ENCODE results near the gene TRPM4. TPM values are rescaled to one million over a fixed set of nuclear protein-coding genes. Genes with fewer than 3 reads are reported as not detected.

The TRPM4 gene
- total RNA-seq, 2 experiments from 2014 or later, result 0.22 to 0.62 TPM

DNA sequence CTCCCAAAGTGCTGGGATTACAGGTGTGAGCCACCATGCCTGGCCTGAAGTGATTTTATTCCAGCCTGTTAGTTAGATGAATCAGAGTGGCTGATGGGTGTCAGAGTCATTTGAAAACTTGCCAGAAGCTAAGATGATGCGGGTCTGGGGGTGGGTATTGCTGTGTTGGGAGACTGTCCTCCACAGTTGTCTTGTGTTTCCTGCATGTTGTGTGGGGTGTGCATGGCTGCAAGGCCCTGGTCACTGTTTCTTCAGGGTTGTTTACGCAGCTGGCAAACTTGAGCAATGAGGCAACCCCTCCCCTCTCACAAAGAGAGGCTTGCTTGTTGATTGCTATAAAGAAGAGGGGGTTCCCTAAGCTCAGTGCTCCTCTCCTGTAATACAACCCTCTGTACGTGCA, 71.8 kb downstream of the TRPM4 start:
- CTCF ChIA-PET, result interaction anchor here (0.9 to 1.1 kb wide), 2 partner anchors 83 to 123 kb away, joined by 5 to 7 read pairs; no protein-coding TSS in a partner anchor
- intact Hi-C loops (cut with micrococcal nuclease), result loop anchor here (5.0 to 10.0 kb wide), 2 partner anchors 155 to 232 kb away; partner anchors contain the start of gene KCNA7
- H3K36me3 Mint-ChIP-seq (ENCODE audit: low read depth), result no peaks in the 10 kb centered on the region
- H3K4me1 Mint-ChIP-seq (ENCODE audit: low read depth), result peaks cover 18% of the 10 kb centered on the region
- H3K9me3 Mint-ChIP-seq, result peaks cover 2% of the 10 kb centered on the region
- no peak for DNase-seq
- no peak overlapping the region for H3K27ac Mint-ChIP-seq
- H3K27me3 Mint-ChIP-seq (ENCODE audit: low read depth), result peaks cover 4% of the 10 kb centered on the region
- no peak overlapping the region for H3K4me3 Mint-ChIP-seq

DNA sequence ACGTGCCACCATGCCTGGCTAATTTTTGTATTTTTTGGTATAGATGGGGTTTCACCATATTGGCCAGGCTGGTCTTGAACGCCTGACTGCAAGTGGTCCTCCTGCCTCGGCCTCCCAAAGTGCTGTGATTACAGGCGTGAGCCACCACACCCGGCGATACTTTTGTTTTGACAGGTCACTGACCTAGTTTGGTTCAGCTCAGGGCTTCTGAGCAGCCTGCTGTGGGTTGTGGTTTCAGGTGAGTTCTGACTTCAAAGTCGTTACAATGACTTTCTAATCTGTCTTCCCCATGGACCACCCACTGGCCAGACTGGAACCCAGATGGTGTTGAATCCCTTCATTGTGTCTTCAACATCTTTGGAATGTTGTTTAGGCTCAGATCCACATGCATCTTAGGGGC, 73.8 kb downstream of the TRPM4 start:
- Mint-ChIP-seq H3K27me3 (ENCODE audit: low read depth) (no peaks in the 10 kb centered on the region), H3K9me3 (peaks cover 2% of the 10 kb centered on the region), H3K4me1 (ENCODE audit: low read depth) (peaks cover 13% of the 10 kb centered on the region), H3K36me3 (ENCODE audit: low read depth) (no peaks in the 10 kb centered on the region), H3K27ac (peak overlapping the region; percentile 18), H3K4me3 (no peak overlapping the region)
- CTCF ChIA-PET, result interaction anchor here (0.7 kb wide), 1 partner anchor 32 kb away, joined by 3 read pairs; no protein-coding TSS in a partner anchor
- DNase-seq, result peak; percentile 54
- intact Hi-C loops (cut with micrococcal nuclease), result no loop called here

DNA sequence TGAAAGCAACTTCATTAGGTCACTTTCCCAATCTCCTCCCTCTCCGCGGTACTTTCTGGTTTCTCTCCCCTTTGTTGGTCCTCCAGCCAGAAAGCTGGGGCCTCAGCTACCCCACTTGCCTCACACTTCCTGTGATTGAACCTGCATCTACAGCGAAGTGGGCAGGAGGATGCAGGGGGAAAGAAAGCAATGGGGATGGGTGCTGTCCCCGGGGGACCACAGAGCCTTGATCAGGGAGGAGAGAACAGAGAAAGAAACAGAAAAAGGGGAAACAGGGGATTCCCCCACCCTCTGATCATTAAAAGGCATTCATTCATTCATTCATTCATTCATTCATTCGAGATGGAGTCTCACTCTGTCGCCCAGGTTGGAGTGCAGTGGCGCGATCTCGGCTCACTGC, 74.2 kb downstream of the TRPM4 start:
- peaks cover 2% of the 10 kb centered on the region for H3K9me3 Mint-ChIP-seq
- intact Hi-C loops (cut with micrococcal nuclease), result no loop called here
- H3K4me1 Mint-ChIP-seq (ENCODE audit: low read depth), result peaks cover 13% of the 10 kb centered on the region
- no peak overlapping the region for H3K27ac Mint-ChIP-seq
- no peak overlapping the region for H3K4me3 Mint-ChIP-seq
- peak; percentile 52 for DNase-seq
- CTCF ChIA-PET, result interaction anchor here (0.6 to 0.7 kb wide), 2 partner anchors 33 to 105 kb away, joined by 3 to 5 read pairs; no protein-coding TSS in a partner anchor
- H3K36me3 Mint-ChIP-seq (ENCODE audit: low read depth), result no peaks in the 10 kb centered on the region
- no peaks in the 10 kb centered on the region for H3K27me3 Mint-ChIP-seq (ENCODE audit: low read depth)

DNA sequence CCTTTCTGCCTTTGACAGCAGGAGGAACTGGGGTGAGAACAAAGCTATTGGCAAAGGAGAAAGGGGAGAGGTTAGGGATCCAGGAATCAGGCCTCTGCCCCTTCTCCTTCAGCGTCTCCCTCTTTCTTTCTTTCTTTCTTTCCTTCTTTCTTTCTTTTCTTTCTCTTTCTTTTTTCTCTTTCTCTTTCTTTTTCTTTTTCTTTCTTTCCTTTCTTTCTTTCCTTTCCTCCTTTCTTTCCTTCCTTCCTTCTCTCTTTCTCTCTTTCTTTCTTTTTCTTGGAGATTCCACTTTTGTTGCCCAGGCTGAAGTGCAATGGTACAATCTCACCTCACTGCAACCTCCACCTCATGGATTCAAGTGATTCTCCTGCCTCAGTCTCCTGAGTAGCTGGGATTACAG, 75.6 kb downstream of the TRPM4 start:
- Mint-ChIP-seq H3K36me3 (ENCODE audit: low read depth) (no peaks in the 10 kb centered on the region), H3K4me3 (no peak overlapping the region), H3K27me3 (ENCODE audit: low read depth) (peaks cover 4% of the 10 kb centered on the region), H3K27ac (no peak overlapping the region), H3K4me1 (ENCODE audit: low read depth) (peaks cover 13% of the 10 kb centered on the region), H3K9me3 (peaks cover 2% of the 10 kb centered on the region)
- intact Hi-C loops (cut with micrococcal nuclease), result no loop called here
- CTCF ChIA-PET, result no interaction called here
- no peak for DNase-seq

DNA sequence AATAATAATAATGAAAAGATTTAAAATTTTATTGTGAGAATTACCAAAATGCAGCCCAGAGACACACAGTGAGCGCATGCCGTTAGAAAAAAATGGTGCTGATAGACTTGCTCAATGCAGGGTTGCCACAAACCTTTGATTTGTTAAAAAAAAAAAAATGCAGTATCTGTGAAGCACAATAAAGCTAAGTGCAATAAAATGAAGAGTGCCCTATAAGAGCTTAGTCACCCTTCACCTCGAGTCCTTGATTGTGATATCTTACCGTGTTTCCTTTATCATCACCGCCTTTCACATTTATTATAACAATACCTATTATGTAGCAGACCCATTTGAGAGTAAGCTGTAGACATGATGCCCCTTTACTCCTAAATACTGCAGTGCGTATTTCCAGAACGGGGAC, 84.2 kb downstream of the TRPM4 start:
- Mint-ChIP-seq H3K4me1 (ENCODE audit: low read depth) (no peaks in the 10 kb centered on the region), H3K4me3 (no peak overlapping the region), H3K36me3 (ENCODE audit: low read depth) (no peaks in the 10 kb centered on the region), H3K27ac (no peak overlapping the region), H3K9me3 (no peaks in the 10 kb centered on the region), H3K27me3 (ENCODE audit: low read depth) (peaks cover 4% of the 10 kb centered on the region)
- intact Hi-C loops (cut with micrococcal nuclease), result no loop called here
- CTCF ChIA-PET, result interaction anchor here (1.0 kb wide), 1 partner anchor 43 kb away, joined by 3 read pairs; no protein-coding TSS in a partner anchor
- DNase-seq, result no peak

DNA sequence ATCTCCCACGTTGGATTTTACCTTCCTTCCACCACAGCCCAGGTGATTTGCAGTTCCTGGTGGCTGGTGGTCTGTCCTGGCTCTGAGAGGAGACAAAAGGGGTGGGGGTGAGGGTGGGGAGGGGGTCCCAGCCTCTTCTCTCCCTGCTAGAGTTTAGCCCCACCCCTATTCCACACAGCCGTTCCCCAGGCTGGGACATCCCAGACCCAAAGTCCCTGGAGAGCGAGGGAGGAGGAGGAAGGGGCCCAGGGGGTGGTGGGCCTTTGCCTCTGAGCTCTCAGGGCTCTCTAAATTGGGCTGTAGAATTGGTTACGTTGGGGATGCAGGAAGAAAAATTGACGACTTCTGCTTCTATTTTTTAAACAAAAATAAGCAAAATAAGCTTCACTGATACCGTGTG, 85.5 kb downstream of the TRPM4 start:
- Mint-ChIP-seq H3K4me3 (no peak overlapping the region), H3K27me3 (ENCODE audit: low read depth) (peaks cover 2% of the 10 kb centered on the region), H3K27ac (no peak overlapping the region), H3K9me3 (no peaks in the 10 kb centered on the region), H3K36me3 (ENCODE audit: low read depth) (no peaks in the 10 kb centered on the region), H3K4me1 (ENCODE audit: low read depth) (no peaks in the 10 kb centered on the region)
- intact Hi-C loops (cut with micrococcal nuclease), result no loop called here
- DNase-seq, result no peak
- CTCF ChIA-PET, result interaction anchor here (1.0 kb wide), 1 partner anchor 30 kb away, joined by 4 read pairs; no protein-coding TSS in a partner anchor

DNA sequence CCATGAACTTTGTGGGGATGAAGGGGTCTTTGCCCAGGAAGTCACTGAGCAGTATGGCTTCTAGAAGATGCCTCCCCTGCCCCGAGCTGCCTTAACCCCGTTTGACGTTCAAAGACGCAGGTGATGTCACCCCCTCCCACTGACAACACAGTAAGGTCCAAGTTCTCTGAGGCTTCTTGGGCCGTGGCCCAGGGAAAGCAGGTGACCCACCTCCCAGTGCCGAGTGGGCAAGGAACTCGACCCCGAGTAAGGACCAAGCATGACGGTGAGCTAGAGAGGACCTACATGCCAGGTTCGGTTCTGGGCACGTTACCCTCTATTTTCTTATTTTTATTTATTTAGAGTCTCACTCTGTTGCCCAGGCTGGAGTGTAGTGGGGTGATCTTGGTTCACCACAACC, 86.1 kb downstream of the TRPM4 start:
- CTCF ChIA-PET, result interaction anchor here (1.0 kb wide), 2 partner anchors 22 to 31 kb away, joined by 3 to 4 read pairs; no protein-coding TSS in a partner anchor
- H3K9me3 Mint-ChIP-seq, result no peaks in the 10 kb centered on the region
- no peak overlapping the region for H3K4me3 Mint-ChIP-seq
- peaks cover 2% of the 10 kb centered on the region for H3K27me3 Mint-ChIP-seq (ENCODE audit: low read depth)
- H3K36me3 Mint-ChIP-seq (ENCODE audit: low read depth), result no peaks in the 10 kb centered on the region
- no peak for DNase-seq
- H3K4me1 Mint-ChIP-seq (ENCODE audit: low read depth), result no peaks in the 10 kb centered on the region
- intact Hi-C loops (cut with micrococcal nuclease), result no loop called here
- H3K27ac Mint-ChIP-seq, result no peak overlapping the region

DNA sequence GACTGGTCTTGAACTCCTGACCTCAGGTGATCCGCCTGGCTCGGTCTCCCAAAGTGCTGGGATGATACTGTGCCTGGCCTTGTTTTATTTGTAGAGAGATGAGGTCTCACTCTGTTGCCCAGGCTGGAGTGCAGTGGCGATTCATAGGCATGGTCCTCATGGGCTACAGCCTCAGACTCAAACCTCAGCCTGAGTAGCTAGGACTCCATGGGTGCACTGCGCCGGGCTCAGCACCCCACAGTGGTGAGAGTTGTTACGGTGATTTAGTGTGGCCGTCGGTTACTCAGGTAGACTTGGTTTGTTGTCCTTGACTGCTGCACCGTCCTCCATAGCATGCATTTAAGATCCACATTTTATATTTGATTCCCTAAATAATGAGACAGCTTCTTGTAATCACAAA, 86.7 kb downstream of the TRPM4 start:
- CTCF ChIA-PET, result interaction anchor here (1.0 kb wide), 1 partner anchor 22 kb away, joined by 3 read pairs; no protein-coding TSS in a partner anchor
- intact Hi-C loops (cut with micrococcal nuclease), result no loop called here
- Mint-ChIP-seq H3K36me3 (ENCODE audit: low read depth) (no peaks in the 10 kb centered on the region), H3K9me3 (no peaks in the 10 kb centered on the region), H3K4me1 (ENCODE audit: low read depth) (no peaks in the 10 kb centered on the region), H3K4me3 (no peak overlapping the region), H3K27me3 (ENCODE audit: low read depth) (peaks cover 2% of the 10 kb centered on the region), H3K27ac (no peak overlapping the region)
- no peak for DNase-seq

DNA sequence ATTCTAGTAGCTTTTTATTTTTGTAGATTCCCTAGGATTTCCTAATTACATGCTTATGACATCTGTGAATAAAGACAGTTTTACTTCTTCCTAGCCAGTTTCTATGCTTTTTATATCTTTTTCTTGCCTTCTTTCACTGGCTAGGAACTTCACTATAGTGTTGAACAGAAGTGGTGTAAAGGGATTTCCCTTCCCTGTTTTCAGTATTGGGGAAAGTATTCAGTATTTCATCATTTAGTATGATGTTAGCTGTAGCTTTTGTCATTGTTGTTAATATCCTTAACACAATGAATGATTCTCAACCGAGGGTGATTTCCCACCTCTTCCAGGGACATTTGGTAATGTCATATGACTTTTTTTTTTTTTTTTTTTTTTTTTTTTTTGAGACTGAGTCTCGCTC, 90.1 kb downstream of the TRPM4 start:
- no peak overlapping the region for H3K27ac Mint-ChIP-seq
- intact Hi-C loops (cut with micrococcal nuclease), result no loop called here
- H3K27me3 Mint-ChIP-seq (ENCODE audit: low read depth), result peaks cover 8% of the 10 kb centered on the region
- CTCF ChIA-PET, result no interaction called here
- no peak for DNase-seq
- no peaks in the 10 kb centered on the region for H3K9me3 Mint-ChIP-seq
- H3K4me3 Mint-ChIP-seq, result no peak overlapping the region
- H3K36me3 Mint-ChIP-seq (ENCODE audit: low read depth), result no peaks in the 10 kb centered on the region
- no peaks in the 10 kb centered on the region for H3K4me1 Mint-ChIP-seq (ENCODE audit: low read depth)

DNA sequence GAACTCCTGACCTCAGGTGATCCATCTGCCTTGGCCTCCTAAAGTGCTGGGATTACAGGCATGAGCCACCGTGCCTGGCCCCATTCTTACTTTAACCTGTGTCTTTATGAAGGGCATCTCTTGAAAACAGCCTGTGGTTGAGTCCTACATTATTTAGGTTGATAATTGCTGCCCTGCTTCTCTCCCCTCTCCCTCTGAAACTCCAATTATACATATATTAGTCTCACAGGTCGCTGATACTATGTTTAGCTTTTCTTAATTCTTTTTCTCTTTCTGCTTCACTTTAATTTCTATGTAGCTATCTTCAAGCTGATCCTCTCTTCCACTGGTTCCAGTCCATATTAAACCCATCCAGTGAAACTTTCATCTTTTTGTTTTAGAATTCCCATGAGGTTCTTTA, 92.3 kb downstream of the TRPM4 start:
- no peak for DNase-seq
- H3K36me3 Mint-ChIP-seq (ENCODE audit: low read depth), result no peaks in the 10 kb centered on the region
- H3K9me3 Mint-ChIP-seq, result no peaks in the 10 kb centered on the region
- CTCF ChIA-PET, result interaction anchor here (0.6 to 2.7 kb wide), 3 partner anchors 25 to 51 kb away, joined by 3 to 13 read pairs (median 3); no protein-coding TSS in a partner anchor
- no peak overlapping the region for H3K4me3 Mint-ChIP-seq
- H3K4me1 Mint-ChIP-seq (ENCODE audit: low read depth), result no peaks in the 10 kb centered on the region
- peaks cover 10% of the 10 kb centered on the region for H3K27me3 Mint-ChIP-seq (ENCODE audit: low read depth)
- intact Hi-C loops (cut with micrococcal nuclease), result no loop called here
- no peak overlapping the region for H3K27ac Mint-ChIP-seq

DNA sequence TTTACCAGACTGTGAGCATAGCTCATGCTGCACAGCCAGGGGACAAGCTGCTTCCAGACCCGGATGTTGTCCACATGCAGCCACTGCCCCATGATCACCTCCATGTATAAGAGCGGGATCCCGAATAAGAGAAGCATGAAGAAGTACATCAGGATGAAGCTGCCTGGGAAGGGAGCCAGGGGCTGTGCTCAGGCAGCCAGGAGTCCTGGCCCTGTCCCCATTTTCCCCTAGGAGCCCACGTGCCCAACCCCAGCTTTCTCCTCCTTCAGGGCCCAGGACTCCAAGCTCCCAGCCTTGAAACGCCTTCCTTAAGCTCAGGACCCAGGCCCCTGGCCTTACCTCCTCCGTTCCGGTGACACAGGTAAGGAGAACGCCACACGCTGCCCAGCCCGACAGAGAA, 98.1 kb downstream of the TRPM4 start:
- no peak for DNase-seq
- peaks cover 17% of the 10 kb centered on the region for H3K9me3 Mint-ChIP-seq
- H3K4me3 Mint-ChIP-seq, result no peak overlapping the region
- H3K27ac Mint-ChIP-seq, result no peak overlapping the region
- intact Hi-C loops (cut with micrococcal nuclease), result no loop called here
- CTCF ChIA-PET, result interaction anchor here (1.9 kb wide), 1 partner anchor 11 kb away, joined by 10 read pairs; no protein-coding TSS in a partner anchor
- H3K4me1 Mint-ChIP-seq (ENCODE audit: low read depth), result no peaks in the 10 kb centered on the region
- H3K36me3 Mint-ChIP-seq (ENCODE audit: low read depth), result no peaks in the 10 kb centered on the region
- peaks cover 9% of the 10 kb centered on the region for H3K27me3 Mint-ChIP-seq (ENCODE audit: low read depth)

DNA sequence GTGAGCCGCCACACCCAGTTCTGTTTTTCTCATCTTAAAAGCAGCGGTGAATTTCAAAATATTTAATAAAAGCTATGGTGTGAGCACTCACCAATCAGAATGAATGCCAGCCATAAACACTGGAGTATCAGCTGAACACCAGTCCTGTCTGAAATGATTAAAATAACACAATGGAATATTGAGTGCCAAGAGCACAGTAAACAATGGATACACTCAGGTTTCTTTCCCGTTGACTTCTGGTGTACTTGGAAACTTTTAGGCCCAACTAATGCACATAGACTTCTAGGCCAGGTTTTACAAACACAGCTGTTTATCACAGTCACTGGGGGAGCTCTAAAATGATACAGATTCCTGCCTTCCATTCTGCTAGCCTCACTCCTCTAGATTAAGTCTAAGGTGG, 99.1 kb downstream of the TRPM4 start:
- CTCF ChIA-PET, result interaction anchor here (0.6 to 1.9 kb wide), 2 partner anchors 10 to 1444 kb away, joined by 3 to 10 read pairs; no protein-coding TSS in a partner anchor
- intact Hi-C loops (cut with micrococcal nuclease), result no loop called here
- Mint-ChIP-seq H3K4me3 (no peak overlapping the region), H3K27ac (no peak overlapping the region), H3K27me3 (ENCODE audit: low read depth) (peaks cover 9% of the 10 kb centered on the region), H3K4me1 (ENCODE audit: low read depth) (no peaks in the 10 kb centered on the region), H3K9me3 (peaks cover 19% of the 10 kb centered on the region), H3K36me3 (ENCODE audit: low read depth) (no peaks in the 10 kb centered on the region)
- DNase-seq, result no peak

Measured in activated naive CD4-positive, alpha-beta T cell treated with anti-CD3 and anti-CD28 coated beads for 36 hours (primary cell).